Fibroblast of villous mesenchyme (primary cell): ENCODE results near the gene AKR1A1. TPM values are rescaled to one million over a fixed set of nuclear protein-coding genes. Genes with fewer than 3 reads are reported as not detected.
"Not testable (repeated sequence)": the region's sequence is repeated elsewhere in the genome, so short reads cannot be mapped to it uniquely, and the experiment has no call there.

ENCODE experiments used
- DNase-seq: peaks from one replicate; pipeline ENCODE4 v3.0.0-alpha.2; 2010; ENCODE audit warnings: low read depth
- H3K4me3 ChIP-seq: 2 replicates; pipeline ENCODE4 v1.5.1; 2011; ENCODE audit warnings: low read depth, mild to moderate bottlenecking, low read length
- CTCF ChIP-seq: IDR thresholded peaks from 2 replicates; pipeline ENCODE4 v1.5.1; 2012; ENCODE audit warnings: low read depth, mild to moderate bottlenecking, low read length; ENCODE audit not compliant: insufficient read depth
- total RNA-seq: library from RNA; depleted of rRNA; stranded (reverse); fragments of >200 nt; gene quantifications from 2 replicates; pipeline ENCODE4 v1.2.3, GENCODE V29; 2012

Gene AKR1A1
- total RNA-seq, 1 donor, result 158 TPM

GRCh38 chr1:45510036-45510971 is 40.3 kb upstream of the AKR1A1 start:
- H3K4me3 ChIP-seq, result no peak overlapping the region
- DNase-seq, result no peak
- no peak for TF ChIP-seq CTCF

GRCh38 chr1:45510972-45511527 is 39.6 kb upstream of the AKR1A1 start:
- no peak for DNase-seq
- TF ChIP-seq CTCF, result no peak
- H3K4me3 ChIP-seq, result no peak overlapping the region

GRCh38 chr1:45512641-45513054 is 38.0 kb upstream of the AKR1A1 start:
- DNase-seq, result peak; percentile 86
- peak; percentile 78 for TF ChIP-seq CTCF
- H3K4me3 ChIP-seq, result no peak overlapping the region

- H3K4me3 ChIP-seq, result not testable (repeated sequence)
- DNase-seq, result peak; percentile 60
These were observed 36.9 kb upstream of the AKR1A1 start for GRCh38 chr1:45513532-45514260.

- H3K4me3 ChIP-seq, result no peak overlapping the region
- no peak for TF ChIP-seq CTCF
- no peak for DNase-seq
These were observed 34.6 kb upstream of the AKR1A1 start for GRCh38 chr1:45516036-45516435.

- H3K4me3 ChIP-seq, result no peak overlapping the region
- no peak for TF ChIP-seq CTCF
- DNase-seq, result no peak
These were observed 34.2 kb upstream of the AKR1A1 start for GRCh38 chr1:45516465-45516864.

GRCh38 chr1:45518366-45518765 is 32.3 kb upstream of the AKR1A1 start:
- not testable (repeated sequence) for DNase-seq, H3K4me3 ChIP-seq
